ENCODE measurements around the gene ACTN3.

DNA sequence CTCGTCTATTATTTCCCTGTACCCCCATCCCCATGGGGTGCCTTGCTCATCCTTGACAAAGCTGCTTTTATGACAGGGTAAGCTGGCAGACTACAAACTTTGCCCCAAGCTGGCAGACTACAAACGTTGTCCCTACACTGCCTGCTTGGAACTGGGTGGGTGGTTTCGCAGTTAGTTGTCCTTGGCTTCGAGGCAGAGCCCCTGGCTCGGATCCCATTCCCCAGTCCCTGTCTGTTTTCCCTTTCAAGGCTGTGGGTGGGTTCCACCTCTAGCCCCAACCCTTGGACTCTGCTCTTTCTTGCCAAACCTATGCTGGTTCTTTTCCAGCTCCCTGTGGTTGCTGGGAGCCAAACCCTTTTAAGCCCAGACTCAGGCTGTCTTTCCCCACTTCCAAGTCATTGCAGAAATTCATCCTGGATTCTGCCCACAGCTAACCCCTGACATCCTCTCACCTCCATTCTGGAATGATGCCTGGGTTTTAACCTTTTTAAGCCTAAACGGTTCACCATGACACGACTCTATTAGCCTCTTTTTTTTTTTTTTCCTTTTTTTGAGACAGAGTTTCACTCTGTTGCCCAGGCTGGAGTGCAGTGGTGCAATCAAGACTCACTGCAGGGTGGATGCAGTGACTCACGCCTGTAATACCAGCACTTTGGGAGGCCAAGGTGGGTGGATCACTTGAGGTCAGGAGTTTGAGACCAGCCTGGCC is 60.6 kb downstream of the ACTN3 start:
- TF ChIP-seq, protein P1, sequence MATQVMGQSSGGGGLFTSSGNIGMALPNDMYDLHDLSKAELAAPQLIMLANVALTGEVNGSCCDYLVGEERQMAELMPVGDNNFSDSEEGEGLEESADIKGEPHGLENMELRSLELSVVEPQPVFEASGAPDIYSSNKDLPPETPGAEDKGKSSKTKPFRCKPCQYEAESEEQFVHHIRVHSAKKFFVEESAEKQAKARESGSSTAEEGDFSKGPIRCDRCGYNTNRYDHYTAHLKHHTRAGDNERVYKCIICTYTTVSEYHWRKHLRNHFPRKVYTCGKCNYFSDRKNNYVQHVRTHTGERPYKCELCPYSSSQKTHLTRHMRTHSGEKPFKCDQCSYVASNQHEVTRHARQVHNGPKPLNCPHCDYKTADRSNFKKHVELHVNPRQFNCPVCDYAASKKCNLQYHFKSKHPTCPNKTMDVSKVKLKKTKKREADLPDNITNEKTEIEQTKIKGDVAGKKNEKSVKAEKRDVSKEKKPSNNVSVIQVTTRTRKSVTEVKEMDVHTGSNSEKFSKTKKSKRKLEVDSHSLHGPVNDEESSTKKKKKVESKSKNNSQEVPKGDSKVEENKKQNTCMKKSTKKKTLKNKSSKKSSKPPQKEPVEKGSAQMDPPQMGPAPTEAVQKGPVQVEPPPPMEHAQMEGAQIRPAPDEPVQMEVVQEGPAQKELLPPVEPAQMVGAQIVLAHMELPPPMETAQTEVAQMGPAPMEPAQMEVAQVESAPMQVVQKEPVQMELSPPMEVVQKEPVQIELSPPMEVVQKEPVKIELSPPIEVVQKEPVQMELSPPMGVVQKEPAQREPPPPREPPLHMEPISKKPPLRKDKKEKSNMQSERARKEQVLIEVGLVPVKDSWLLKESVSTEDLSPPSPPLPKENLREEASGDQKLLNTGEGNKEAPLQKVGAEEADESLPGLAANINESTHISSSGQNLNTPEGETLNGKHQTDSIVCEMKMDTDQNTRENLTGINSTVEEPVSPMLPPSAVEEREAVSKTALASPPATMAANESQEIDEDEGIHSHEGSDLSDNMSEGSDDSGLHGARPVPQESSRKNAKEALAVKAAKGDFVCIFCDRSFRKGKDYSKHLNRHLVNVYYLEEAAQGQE (IDR thresholded peaks at IDR 0.05; ENCODE audit: insufficient read depth in 1 of 2, low read depth in 2 of 2, low read length in 2 of 2) = no peak
- no peak for TF ChIP-seq POLR2AphosphoS5 (IDR thresholded peaks at IDR 0.05; ENCODE audit: low read depth, low read length)
- no peak for TF ChIP-seq SIN3A (IDR thresholded peaks at IDR 0.05; ENCODE audit: borderline replicate concordance, insufficient read depth, low read length)
- no peak for TF ChIP-seq TAF1 (IDR thresholded peaks at IDR 0.05; ENCODE audit: borderline replicate concordance, insufficient read depth, low read length)
- TF ChIP-seq FOXP2 (optimal IDR thresholded peaks at IDR 0.05; ENCODE audit: borderline replicate concordance, extremely low read depth, extremely low read length, insufficient read depth) = no peak

All from PFSK-1 (cell line).